HCT116 (cell line): ENCODE results near the gene CASQ1. TPM values are rescaled to one million over a fixed set of nuclear protein-coding genes. Genes with fewer than 3 reads are reported as not detected.

Experiments
- ATAC-seq: fragments of 200-7000 bp; cut with Tn5 transposase; 2 replicates; pipeline ENCODE4 v1.9.1; 2020; ENCODE audit warnings: mild to moderate bottlenecking, moderate library complexity
- BruUV-seq: library from RNA; stranded (reverse); fragments of 400-500 nt; replicated peaks from 2 replicates; lab custom pipeline; 2021; lab: Mats Ljungman, UMichigan
- CTCF ChIA-PET: fragments of 300-600 bp; sonication (Branson Sonifier 250); formaldehyde crosslinking; loops from one replicate; lab custom pipeline; 2021; ENCODE audit warnings: antibody characterized with exemption; lab: Charles Lee
- POLR2A ChIA-PET: fragments of 300-600, 350-600 bp; sonication (Branson Sonifier 250); formaldehyde crosslinking; loops from one replicate; lab custom pipeline; 2021; ENCODE audit warnings: antibody characterized with exemption; lab: Charles Lee
- RAD21 ChIA-PET, 2 experiments: fragments of 300-600 bp; sonication (Branson Sonifier 250); formaldehyde crosslinking; loops; one replicate each; lab custom pipeline; 2023; ENCODE audit warnings: low total read pairs in 2 of 2; ENCODE audit not compliant: uncharacterized antibody in 2 of 2, unreplicated experiment in 2 of 2, low non-redundant PET in 1 of 2; lab: Charles Lee
- DNase-seq: peaks from one replicate; pipeline ENCODE4 v3.0.0-alpha.2; 2010; ENCODE audit warnings: low read depth, low spot score
- H2AFZ ChIP-seq: fragments of 200-600 bp; shearing (Covaris generic), sonication (generic); 2 replicates; pipeline ENCODE4 v1.6.1; 2017; ENCODE audit warnings: low read depth, mixed run types, mixed read lengths, antibody characterized with exemption, low read length; ENCODE audit not compliant: poor library complexity, severe bottlenecking
- H3K27ac ChIP-seq: 2 replicates; pipeline ENCODE4 v1.5.1; 2012; ENCODE audit warnings: low read depth, low read length
- H3K27me3 ChIP-seq: fragments of 200-600 bp; sonication (generic); 2 replicates; pipeline ENCODE4 v1.6.1; 2016; ENCODE audit warnings: mixed run types, low read length, mixed read lengths; ENCODE audit not compliant: insufficient read depth
- H3K36me3 ChIP-seq, 2 experiments: fragments of 200-500 bp in 1 of 2; fragments of 200-600 bp in 1 of 2; sonication (Bioruptor generic) in 1 of 2; sonication (generic) in 1 of 2; 2 replicates each; pipeline versions ENCODE4 v1.5.1 to v1.6.1; 2014 to 2016; ENCODE audit warnings: low read length in 2 of 2, inconsistent platforms in 1 of 2, mixed read lengths in 1 of 2, mixed run types in 1 of 2; ENCODE audit not compliant: insufficient read depth in 2 of 2, control insufficient read depth in 1 of 2
- H3K4me1 ChIP-seq, 2 experiments: fragments of 200-600 bp in 1 of 2; sonication (generic) in 1 of 2; 2 replicates each; pipeline versions ENCODE4 v1.5.1 to v1.6.1; 2012 to 2017; ENCODE audit warnings: low read length in 2 of 2, inconsistent platforms in 1 of 2, mild to moderate bottlenecking in 1 of 2, mixed read lengths in 1 of 2, mixed run types in 1 of 2, moderate library complexity in 1 of 2; ENCODE audit not compliant: insufficient read depth in 2 of 2, control insufficient read depth in 1 of 2
- H3K4me2 ChIP-seq: fragments of 200-600 bp; sonication (generic); 2 replicates; pipeline ENCODE4 v1.6.1; 2017; ENCODE audit warnings: mixed run types, low read length, mixed read lengths
- H3K4me3 ChIP-seq, 2 experiments: fragments of 200-600 bp in 1 of 2; sonication (generic) in 1 of 2; replicated peaks in 1 of 2; 2 replicates each; pipeline ENCODE4 v1.5.1; 2011 to 2016; ENCODE audit warnings: low read length in 2 of 2, control low read depth in 1 of 2, low read depth in 1 of 2, mild to moderate bottlenecking in 1 of 2, mixed read lengths in 1 of 2, mixed run types in 1 of 2
- H3K79me2 ChIP-seq: fragments of 200-600 bp; sonication (generic); 2 replicates; pipeline ENCODE4 v1.6.1; 2017; ENCODE audit warnings: mild to moderate bottlenecking, mixed run types, low read length, moderate library complexity, mixed read lengths; ENCODE audit not compliant: insufficient read depth
- H3K9ac ChIP-seq: fragments of 200-600 bp; sonication (generic); 2 replicates; pipeline ENCODE4 v1.6.1; 2016; ENCODE audit warnings: low read length, mixed read lengths
- H3K9me2 ChIP-seq: fragments of 200-600 bp; sonication (generic), shearing (Covaris generic); 2 replicates; pipeline ENCODE4 v1.6.1; 2017; ENCODE audit warnings: mixed run types, mild to moderate bottlenecking, moderate library complexity; ENCODE audit not compliant: insufficient read depth
- H3K9me3 ChIP-seq, 2 experiments: fragments of 200-500 bp in 1 of 2; fragments of 200-600 bp in 1 of 2; sonication (Bioruptor generic) in 1 of 2; sonication (generic) in 1 of 2; 2 replicates each; pipeline ENCODE4 v1.6.1; 2014 to 2017; ENCODE audit warnings: low read length in 2 of 2, mixed read lengths in 2 of 2, inconsistent platforms in 1 of 2, low read depth in 1 of 2, mild to moderate bottlenecking in 1 of 2, mixed run types in 1 of 2, moderate library complexity in 1 of 2; ENCODE audit not compliant: control insufficient read depth in 1 of 2, insufficient read depth in 1 of 2
- H4K20me1 ChIP-seq: fragments of 200-600 bp; sonication (generic), shearing (Covaris generic); 2 replicates; pipeline ENCODE4 v1.6.1; 2017; ENCODE audit warnings: mixed run types, mild to moderate bottlenecking, moderate library complexity; ENCODE audit not compliant: insufficient read depth
- CTCF ChIP-seq, 3 experiments: fragments of 200-600 bp in 1 of 3; sonication (generic) in 1 of 3; IDR thresholded peaks in 2 of 3; conservative IDR thresholded peaks in 1 of 3; 2 replicates each; pipeline ENCODE4 v1.5.1; 2012 to 2017; ENCODE audit warnings: low read depth in 2 of 3, low read length in 2 of 3, antibody characterized with exemption in 1 of 3, borderline replicate concordance in 1 of 3, control low read depth in 1 of 3, mild to moderate bottlenecking in 1 of 3, mixed read lengths in 1 of 3, mixed run types in 1 of 3, moderate library complexity in 1 of 3; ENCODE audit not compliant: insufficient read depth in 1 of 3
- ELF1 ChIP-seq: IDR thresholded peaks from 2 replicates; pipeline ENCODE4 v1.6.1; 2012; ENCODE audit warnings: low read depth, borderline replicate concordance
- MAX ChIP-seq: IDR thresholded peaks from 2 replicates; pipeline ENCODE4 v1.6.1; 2012
- POLR2AphosphoS5 ChIP-seq: IDR thresholded peaks from 2 replicates; pipeline ENCODE4 v1.6.1; 2011; ENCODE audit warnings: mild to moderate bottlenecking, low read depth, low read length, moderate library complexity
- RAD21 ChIP-seq: IDR thresholded peaks from 2 replicates; pipeline ENCODE4 v1.6.1; 2012; ENCODE audit warnings: low read depth, mild to moderate bottlenecking
- ZBTB33 ChIP-seq: IDR thresholded peaks from 2 replicates; pipeline ENCODE4 v1.6.1; 2011; ENCODE audit warnings: mild to moderate bottlenecking, low read length, moderate library complexity; ENCODE audit not compliant: insufficient replicate concordance; ENCODE audit errors: extremely low read depth
- intact Hi-C: fragments of 100-400 bp; cut with micrococcal nuclease; formaldehyde crosslinking; loops from 2 replicates; pipeline ENCODE4 v1.10.0; 2022
- total RNA-seq: library from RNA; stranded (reverse); gene quantifications from one replicate; pipeline ENCODE4 v1.2.1, GENCODE V29; 2021; ENCODE audit not compliant: unreplicated experiment

CASQ1 gene
- total RNA-seq, 1 experiment from 2014 or later, result not detected

- ChIA-PET CTCF (interaction anchor here (0.8 to 3.1 kb wide), 16 partner anchors 11 to 212 kb away, joined by 3 to 34 read pairs (median 4); partner anchors contain the start of gene IGSF8), POLR2A (interaction anchor here (0.6 to 1.2 kb wide), 2 partner anchors 13 to 118 kb away, joined by 4 to 6 read pairs; no protein-coding TSS in a partner anchor), RAD21 (interaction anchor here (0.7 to 1.7 kb wide), 6 partner anchors 26 to 157 kb away, joined by 3 to 7 read pairs (median 5); no protein-coding TSS in a partner anchor)
- no peaks in the 10 kb centered on the region for H3K9me3 ChIP-seq
- TF ChIP-seq ZBTB33 (no peak), POLR2AphosphoS5 (no peak), MAX (no peak), RAD21 (peak; percentile 60), ELF1 (no peak), CTCF (IDR thresholded peaks at IDR 0.05 in 2 of 3, conservative IDR thresholded peaks at IDR 0.05 in 1 of 3; ENCODE audit: borderline replicate concordance in 1 of 3, insufficient read depth in 1 of 3, low read depth in 2 of 3, low read length in 2 of 3) (peak; percentile 36 to 41 (median 40); a peak in 4 of 6 replicates)
- H3K9me2 ChIP-seq, result no peaks in the 10 kb centered on the region
- no peak overlapping the region for H3K27ac ChIP-seq
- intact Hi-C loops, result loop anchor here (1.0 kb wide), 2 partner anchors 26 to 118 kb away; no protein-coding TSS in a partner anchor
- no TSS peak for BruUV-seq
- H3K36me3 ChIP-seq, result peaks cover 52 to 65% of the 10 kb centered on the region in 2 experiments
- no peak overlapping the region for H2AFZ ChIP-seq
- peak; percentile 19 for DNase-seq
- ATAC-seq, result peak; percentile 78
- H3K27me3 ChIP-seq, result no peaks in the 10 kb centered on the region
- H3K4me1 ChIP-seq, result no peaks in the 10 kb centered on the region
- no peak overlapping the region for H3K4me3 ChIP-seq
- no peak overlapping the region for H3K9ac ChIP-seq
- no peaks in the 10 kb centered on the region for H4K20me1 ChIP-seq
- H3K4me2 ChIP-seq, result no peak overlapping the region
- H3K79me2 ChIP-seq, result no peaks in the 10 kb centered on the region
Observed at GRCh38 chr1:160219062-160219929, 28.9 kb downstream of the CASQ1 start.
